GM13977 (cell line): ENCODE measurements around the gene RERGL.

ENCODE experiments used
- DNase-seq: peaks from one replicate; pipeline ENCODE4 v3.0.0; 2012; ENCODE audit warnings: low spot score
- in situ Hi-C: fragments of 300-500 bp; cut with MboI; formaldehyde crosslinking; loops from one replicate; pipeline ENCODE4 v1.12.0; 2022; ENCODE audit warnings: low sequenced_read_pairs, low pct_unique_long_range_greater_than_20kb, mixed read lengths, inconsistent platforms; ENCODE audit not compliant: unreplicated experiment
- TF ChIP-seq, protein P1 (sequence below): IDR thresholded peaks from 2 replicates; pipeline ENCODE4 v1.5.1; 2012; ENCODE audit warnings: mild to moderate bottlenecking, control low read depth; ENCODE audit not compliant: insufficient read depth; ENCODE audit errors: extremely low read depth, missing control alignments

The RERGL gene, protein sequence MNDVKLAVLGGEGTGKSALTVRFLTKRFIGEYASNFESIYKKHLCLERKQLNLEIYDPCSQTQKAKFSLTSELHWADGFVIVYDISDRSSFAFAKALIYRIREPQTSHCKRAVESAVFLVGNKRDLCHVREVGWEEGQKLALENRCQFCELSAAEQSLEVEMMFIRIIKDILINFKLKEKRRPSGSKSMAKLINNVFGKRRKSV

DNA sequence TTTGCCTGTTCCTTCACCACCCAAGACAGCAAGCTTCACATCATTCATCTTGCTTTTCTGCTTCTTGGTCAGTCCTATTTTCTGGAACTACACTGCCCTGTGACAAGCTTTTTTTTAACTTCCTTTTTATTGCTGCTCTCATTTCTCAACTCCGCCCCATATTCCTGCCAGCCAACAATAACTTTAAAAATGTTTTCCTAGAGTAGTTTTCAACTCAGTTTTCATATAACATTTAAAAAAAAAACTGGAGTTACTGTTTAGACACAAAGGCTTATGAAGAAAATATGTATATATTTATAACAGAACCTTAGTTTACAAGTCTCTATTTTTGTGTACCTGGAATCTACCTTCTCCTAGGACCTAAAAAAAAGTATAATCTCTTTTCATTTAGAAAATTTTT, at the start of gene RERGL:
Gene RERGL, minus strand, starts transcription at position 101 of the 400 bp plus-strand sequence. Its CDS starts 53 bp downstream, at position 48.
- TF ChIP-seq, protein P1, sequence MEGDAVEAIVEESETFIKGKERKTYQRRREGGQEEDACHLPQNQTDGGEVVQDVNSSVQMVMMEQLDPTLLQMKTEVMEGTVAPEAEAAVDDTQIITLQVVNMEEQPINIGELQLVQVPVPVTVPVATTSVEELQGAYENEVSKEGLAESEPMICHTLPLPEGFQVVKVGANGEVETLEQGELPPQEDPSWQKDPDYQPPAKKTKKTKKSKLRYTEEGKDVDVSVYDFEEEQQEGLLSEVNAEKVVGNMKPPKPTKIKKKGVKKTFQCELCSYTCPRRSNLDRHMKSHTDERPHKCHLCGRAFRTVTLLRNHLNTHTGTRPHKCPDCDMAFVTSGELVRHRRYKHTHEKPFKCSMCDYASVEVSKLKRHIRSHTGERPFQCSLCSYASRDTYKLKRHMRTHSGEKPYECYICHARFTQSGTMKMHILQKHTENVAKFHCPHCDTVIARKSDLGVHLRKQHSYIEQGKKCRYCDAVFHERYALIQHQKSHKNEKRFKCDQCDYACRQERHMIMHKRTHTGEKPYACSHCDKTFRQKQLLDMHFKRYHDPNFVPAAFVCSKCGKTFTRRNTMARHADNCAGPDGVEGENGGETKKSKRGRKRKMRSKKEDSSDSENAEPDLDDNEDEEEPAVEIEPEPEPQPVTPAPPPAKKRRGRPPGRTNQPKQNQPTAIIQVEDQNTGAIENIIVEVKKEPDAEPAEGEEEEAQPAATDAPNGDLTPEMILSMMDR: no peak
- no peak for DNase-seq
- in situ Hi-C loops: no loop called here

DNA sequence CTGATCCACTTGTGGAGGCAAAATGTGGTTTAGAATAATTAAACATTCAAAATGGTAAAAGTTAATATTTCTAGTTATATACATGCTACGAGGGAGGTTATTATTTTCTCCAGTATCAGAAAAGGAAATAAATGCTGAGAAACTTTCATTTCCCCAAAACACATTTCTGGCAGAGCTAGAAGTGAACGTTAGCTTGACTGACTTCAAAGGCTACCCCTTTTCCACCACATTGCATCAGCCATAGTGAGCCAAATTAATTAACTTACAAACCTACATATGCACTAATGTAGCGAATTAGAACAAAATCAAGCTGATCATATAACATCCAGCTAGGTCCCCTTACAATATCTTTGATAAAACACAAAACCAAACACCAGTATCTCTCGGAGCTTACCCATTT, 49.3 kb upstream of the RERGL start:
- TF ChIP-seq, protein P1: no peak
- in situ Hi-C loops: no loop called here
- DNase-seq: no peak

DNA sequence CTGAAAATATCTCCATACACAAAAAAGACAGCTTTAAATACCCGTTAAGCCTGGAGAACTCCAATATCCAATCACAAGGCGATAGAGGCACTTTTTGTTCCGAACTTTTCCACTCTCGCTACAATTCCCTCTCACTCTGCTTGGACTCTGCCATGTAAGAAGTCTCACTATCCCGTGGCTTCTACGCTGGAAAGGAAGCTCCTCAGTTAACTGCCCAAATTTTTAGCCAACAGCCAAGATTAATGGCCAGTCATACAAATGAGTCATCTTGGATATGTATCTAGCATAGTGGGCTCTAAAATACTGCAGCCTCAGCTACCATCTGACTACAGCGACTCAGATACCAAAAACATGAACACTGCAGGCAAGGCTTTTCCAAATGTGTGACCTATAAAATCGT, 45.5 kb upstream of the RERGL start:
- in situ Hi-C loops: no loop called here
- TF ChIP-seq, protein P1: no peak
- DNase-seq: no peak

DNA sequence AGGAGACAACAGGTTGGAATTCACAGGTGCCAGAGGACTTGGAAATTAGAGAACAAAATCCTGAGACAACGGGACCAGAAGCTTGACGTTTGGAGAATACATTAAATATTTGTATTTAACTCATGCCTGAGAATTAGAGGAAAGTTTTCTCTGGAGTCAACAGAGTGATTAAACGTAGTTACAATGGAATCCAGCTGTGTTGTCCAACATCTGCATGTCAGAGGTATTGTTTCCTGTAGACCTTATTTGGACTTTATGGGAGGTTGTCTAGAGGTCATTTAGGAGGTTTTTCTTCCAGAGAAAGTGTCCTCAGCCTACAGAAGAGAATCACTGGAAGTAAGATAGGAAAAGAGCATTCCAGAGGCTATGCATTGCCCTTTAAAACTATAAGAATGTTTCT, 45.1 kb upstream of the RERGL start:
- no peak for DNase-seq
- in situ Hi-C loops: no loop called here
- TF ChIP-seq, protein P1: no peak

DNA sequence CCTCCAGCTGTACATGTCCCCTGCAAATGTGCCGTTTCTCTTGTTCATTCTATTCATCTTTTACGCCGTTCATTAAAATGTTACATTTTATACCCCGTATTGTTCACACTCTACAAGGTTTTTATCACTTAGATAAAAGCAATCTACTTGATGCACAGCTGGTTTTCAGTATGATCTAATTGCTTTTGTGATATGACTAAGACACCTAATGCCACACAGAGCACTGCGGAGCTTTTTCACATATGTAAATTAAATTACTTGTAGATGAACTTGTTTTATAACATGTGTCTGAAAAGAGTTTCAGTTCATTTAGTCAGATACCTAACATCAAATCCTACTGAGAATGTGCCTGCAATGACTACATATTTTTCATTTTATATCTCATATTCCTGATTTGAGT, 40.9 kb upstream of the RERGL start:
- TF ChIP-seq, protein P1: no peak
- DNase-seq: peak; percentile 4
- in situ Hi-C loops: no loop called here

DNA sequence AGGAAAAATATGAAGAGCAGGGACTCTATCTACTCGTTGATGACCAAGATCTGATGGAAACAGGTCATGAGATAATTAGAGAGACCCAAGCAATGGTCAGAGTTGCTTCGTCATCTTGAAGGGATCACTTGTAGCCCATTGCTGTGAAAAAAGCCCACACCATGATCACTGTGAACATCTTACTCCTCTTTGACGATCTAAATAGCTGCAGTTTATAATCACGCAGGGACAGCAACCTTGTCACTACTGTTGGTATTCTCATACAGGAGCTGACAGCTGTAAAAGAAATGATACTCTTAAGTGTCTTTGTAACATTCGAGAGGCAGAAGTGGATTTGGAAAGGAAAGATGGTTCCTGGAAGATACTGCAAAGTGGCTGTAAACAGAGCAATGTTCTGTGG, 33.7 kb upstream of the RERGL start:
- DNase-seq: no peak
- in situ Hi-C loops: no loop called here
- TF ChIP-seq, protein P1: no peak
